ENCODE data around the gene CCDC194. TPM values are rescaled to one million over a fixed set of nuclear protein-coding genes. Genes with fewer than 3 reads are reported as not detected.

CCDC194 gene
- total RNA-seq, 4 donors from 2014 or later: 0.93 to 1.7 TPM; not detected in 2

DNA sequence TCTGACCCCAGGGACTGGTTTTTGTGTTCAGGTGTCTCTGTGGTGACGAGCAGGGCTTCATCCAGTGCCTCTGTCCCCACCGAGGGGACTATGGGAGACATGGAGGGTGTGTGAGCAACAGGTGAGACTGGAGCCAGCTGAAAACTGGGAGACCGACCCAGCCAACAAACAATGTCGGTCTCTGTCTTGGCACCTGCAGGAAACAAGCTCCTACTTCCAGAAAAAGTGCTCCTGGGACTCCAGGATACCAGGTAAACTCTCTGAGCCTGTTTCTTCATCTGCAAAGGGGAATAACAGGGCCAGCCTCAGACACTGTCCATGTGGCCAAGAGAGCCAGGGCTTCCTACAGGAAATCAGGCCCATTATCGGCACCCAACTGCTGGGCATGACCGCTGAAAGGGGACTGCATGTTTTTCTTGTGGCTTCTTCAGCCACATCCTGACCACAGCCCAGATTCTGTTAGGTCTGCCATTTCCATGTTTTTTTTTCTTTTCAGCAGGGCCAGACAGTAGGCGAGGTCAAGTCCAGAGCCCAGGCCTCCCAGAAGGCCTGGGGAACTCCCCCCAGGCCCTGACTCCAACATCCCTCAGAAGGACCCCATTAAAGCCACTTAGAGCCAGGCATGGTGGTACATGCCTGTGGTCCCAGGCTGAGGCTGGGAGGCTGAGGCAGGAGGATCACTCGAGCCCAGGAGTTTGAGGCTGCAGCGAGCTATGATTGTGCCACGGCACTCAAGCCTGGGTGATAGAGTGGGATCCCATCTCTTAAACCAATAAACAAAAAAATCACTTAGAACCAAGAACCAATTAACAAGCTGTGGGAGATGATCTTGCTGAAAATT is 12.3 kb upstream of the CCDC194 start:
- ATAC-seq (ENCODE audit: low FRiP score) (no peak), DNase-seq (ENCODE audit: low spot score) (no peak)
- TF ChIP-seq, protein P1, sequence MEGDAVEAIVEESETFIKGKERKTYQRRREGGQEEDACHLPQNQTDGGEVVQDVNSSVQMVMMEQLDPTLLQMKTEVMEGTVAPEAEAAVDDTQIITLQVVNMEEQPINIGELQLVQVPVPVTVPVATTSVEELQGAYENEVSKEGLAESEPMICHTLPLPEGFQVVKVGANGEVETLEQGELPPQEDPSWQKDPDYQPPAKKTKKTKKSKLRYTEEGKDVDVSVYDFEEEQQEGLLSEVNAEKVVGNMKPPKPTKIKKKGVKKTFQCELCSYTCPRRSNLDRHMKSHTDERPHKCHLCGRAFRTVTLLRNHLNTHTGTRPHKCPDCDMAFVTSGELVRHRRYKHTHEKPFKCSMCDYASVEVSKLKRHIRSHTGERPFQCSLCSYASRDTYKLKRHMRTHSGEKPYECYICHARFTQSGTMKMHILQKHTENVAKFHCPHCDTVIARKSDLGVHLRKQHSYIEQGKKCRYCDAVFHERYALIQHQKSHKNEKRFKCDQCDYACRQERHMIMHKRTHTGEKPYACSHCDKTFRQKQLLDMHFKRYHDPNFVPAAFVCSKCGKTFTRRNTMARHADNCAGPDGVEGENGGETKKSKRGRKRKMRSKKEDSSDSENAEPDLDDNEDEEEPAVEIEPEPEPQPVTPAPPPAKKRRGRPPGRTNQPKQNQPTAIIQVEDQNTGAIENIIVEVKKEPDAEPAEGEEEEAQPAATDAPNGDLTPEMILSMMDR (IDR thresholded peaks at IDR 0.05): no peak

- TF ChIP-seq, protein P1 (IDR thresholded peaks at IDR 0.05): no peak
- ATAC-seq (ENCODE audit: low FRiP score): peak; percentile 88
- no peak for DNase-seq (ENCODE audit: low spot score)
Observed at GRCh38 chr19:17405250-17406045, 11.5 kb upstream of the CCDC194 start, which contains the start of gene BST2. TSS of gene BST2 (minus strand) at chr19:17405630. CDS start at chr19:17405575, 55 bp downstream.

GRCh38 chr19:17404621-17405249 is 10.7 kb upstream of the CCDC194 start:
- DNase-seq (ENCODE audit: low spot score): no peak
- no peak for ATAC-seq (ENCODE audit: low FRiP score)
- TF ChIP-seq, protein P1 (IDR thresholded peaks at IDR 0.05): no peak

DNA sequence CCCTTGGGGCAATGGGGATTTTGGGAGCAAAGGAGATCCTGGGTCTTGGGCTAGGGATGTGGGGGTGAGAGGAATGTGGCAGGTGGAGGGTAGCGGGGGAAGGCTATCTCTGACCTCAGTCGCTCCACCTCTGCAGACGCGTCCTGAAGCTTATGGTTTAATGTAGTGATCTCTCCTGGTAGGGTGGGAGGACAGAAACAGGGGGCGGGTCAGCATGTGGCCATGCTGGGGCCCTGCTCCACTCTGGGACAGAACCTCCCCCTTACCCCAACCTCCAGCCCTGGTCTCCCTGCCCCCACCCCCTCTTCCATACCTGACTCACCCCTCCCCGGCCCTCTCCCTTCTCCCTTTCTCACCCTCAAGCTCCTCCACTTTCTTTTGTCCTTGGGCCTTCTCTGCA is 10.0 kb upstream of the CCDC194 start:
- TF ChIP-seq, protein P1 (IDR thresholded peaks at IDR 0.05): no peak
- ATAC-seq (ENCODE audit: low FRiP score) (no peak), DNase-seq (ENCODE audit: low spot score) (no peak)

GRCh38 chr19:17402982-17403855 is 9.2 kb upstream of the CCDC194 start:
- DNase-seq (ENCODE audit: low spot score): no peak
- ATAC-seq (ENCODE audit: low FRiP score): no peak
- TF ChIP-seq, protein P1 (IDR thresholded peaks at IDR 0.05): no peak

GRCh38 chr19:17401628-17402027 is 7.6 kb upstream of the CCDC194 start:
- ATAC-seq (ENCODE audit: low FRiP score) (no peak), DNase-seq (ENCODE audit: low spot score) (no peak)
- TF ChIP-seq, protein P1 (IDR thresholded peaks at IDR 0.05): no peak

All from omental fat pad (tissue), 4 donors.